Endothelial cell of umbilical vein (primary cell): ENCODE results near the gene MSH6. TPM values are rescaled to one million over a fixed set of nuclear protein-coding genes. Genes with fewer than 3 reads are reported as not detected.

Experiments used
- BruUV-seq: library from RNA; stranded (reverse); fragments of 400-500 nt; replicated peaks from 2 replicates; lab custom pipeline; 2021; lab: Mats Ljungman, UMichigan
- CTCF ChIA-PET: fragments of 300-600, 350-600 bp; sonication (Branson Sonifier 250); formaldehyde crosslinking; loops from one replicate; lab custom pipeline; 2021; ENCODE audit warnings: antibody characterized with exemption, inconsistent platforms; lab: Charles Lee
- POLR2A ChIA-PET: fragments of 300-600, 350-600 bp; sonication (Branson Sonifier 250); formaldehyde crosslinking; loops from one replicate; lab custom pipeline; 2021; ENCODE audit warnings: antibody characterized with exemption, inconsistent platforms; lab: Charles Lee
- DNase-seq: peaks from one replicate; pipeline ENCODE4 v3.0.0-alpha.2; 2011; ENCODE audit warnings: low read depth, low spot score
- FAIRE-seq: peaks from 2 replicates; lab custom pipeline; 2011; peaks lifted over from hg19 to GRCh38; lab: Jason Lieb, UNC
- H2AFZ ChIP-seq: 2 replicates; pipeline ENCODE4 v1.6.0; 2012; ENCODE audit warnings: low read depth, low read length, control low read depth, inconsistent platforms
- H3K27ac ChIP-seq: 2 replicates; pipeline ENCODE4 v1.5.1; 2011; ENCODE audit warnings: low read depth, mild to moderate bottlenecking, control low read depth, low read length, moderate library complexity; ENCODE audit not compliant: insufficient read depth
- H3K27me3 ChIP-seq, 2 experiments: 2 replicates each; pipeline versions ENCODE4 v1.6.0 to v1.6.1; 2011; ENCODE audit warnings: low read length in 2 of 2, mixed read lengths in 1 of 2; ENCODE audit not compliant: control insufficient read depth in 2 of 2, insufficient read depth in 2 of 2
- H3K36me3 ChIP-seq, 2 experiments: 2 replicates in 1 of 2; 3 replicates in 1 of 2; pipeline ENCODE4 v1.5.1; 2011; ENCODE audit warnings: low read length in 2 of 2, mild to moderate bottlenecking in 1 of 2, moderate library complexity in 1 of 2; ENCODE audit not compliant: control insufficient read depth in 2 of 2, insufficient read depth in 2 of 2; ENCODE audit errors: extremely low read depth in 1 of 2
- H3K4me1 ChIP-seq: 3 replicates; pipeline ENCODE4 v1.5.1; 2011; ENCODE audit warnings: mild to moderate bottlenecking, low read length; ENCODE audit not compliant: control insufficient read depth, insufficient read depth; ENCODE audit errors: extremely low read depth
- H3K4me2 ChIP-seq: 2 replicates; pipeline ENCODE4 v1.6.1; 2011; ENCODE audit warnings: low read length, control low read depth, mixed read lengths; ENCODE audit not compliant: insufficient read depth
- H3K4me3 ChIP-seq, 3 experiments: fragments of 200-600 bp in 1 of 3; sonication (generic), shearing (Covaris generic) in 1 of 3; replicated peaks in 1 of 3; 2 replicates each; pipeline ENCODE4 v1.5.1; 2011 to 2016; ENCODE audit warnings: control low read depth in 3 of 3, low read length in 3 of 3, mild to moderate bottlenecking in 2 of 3, inconsistent platforms in 1 of 3, low read depth in 1 of 3, moderate library complexity in 1 of 3; ENCODE audit not compliant: insufficient read depth in 1 of 3
- H3K79me2 ChIP-seq: 2 replicates; pipeline ENCODE4 v1.6.0; 2012; ENCODE audit warnings: low read length, inconsistent platforms; ENCODE audit not compliant: control insufficient read depth, insufficient read depth
- H3K9ac ChIP-seq: replicated peaks from 2 replicates; pipeline ENCODE3; 2011; ENCODE audit warnings: low read length, control low read depth; ENCODE audit not compliant: insufficient read depth; ENCODE audit errors: extremely low read depth
- H3K9me1 ChIP-seq: replicated peaks from 3 replicates; pipeline ENCODE4 v1.6.0; 2011; ENCODE audit warnings: mild to moderate bottlenecking, low read length; ENCODE audit not compliant: control insufficient read depth, insufficient read depth; ENCODE audit errors: extremely low read depth
- H3K9me3 ChIP-seq: replicated peaks from 2 replicates; pipeline ENCODE4 v1.5.1; 2012; ENCODE audit warnings: low read length, inconsistent platforms; ENCODE audit not compliant: control insufficient read depth, insufficient read depth
- H4K20me1 ChIP-seq: replicated peaks from 2 replicates; pipeline ENCODE3; 2011; ENCODE audit warnings: mild to moderate bottlenecking, low read length; ENCODE audit not compliant: control insufficient read depth, insufficient read depth; ENCODE audit errors: extremely low read depth
- CTCF ChIP-seq, 2 donors: IDR thresholded peaks; 1 replicate in 1 of 2; 2 replicates in 1 of 2; pipeline ENCODE4 v1.5.1; 2011; ENCODE audit warnings: low read length in 2 of 2, mild to moderate bottlenecking in 2 of 2, moderate library complexity in 2 of 2, control low read depth in 1 of 2, inconsistent platforms in 1 of 2, low read depth in 1 of 2; ENCODE audit not compliant: insufficient read depth in 1 of 2; ENCODE audit errors: extremely low read depth in 1 of 2
- EZH2 ChIP-seq: IDR thresholded peaks from 2 replicates; pipeline ENCODE4 v1.6.1; 2012; ENCODE audit warnings: borderline replicate concordance, low read depth, mild to moderate bottlenecking, moderate library complexity, low read length, inconsistent platforms; ENCODE audit not compliant: severe bottlenecking
- FOS ChIP-seq: IDR thresholded peaks from 2 replicates; pipeline ENCODE4 v1.6.1; 2011; ENCODE audit warnings: mild to moderate bottlenecking, low read length, moderate library complexity, borderline replicate concordance; ENCODE audit not compliant: insufficient read depth
- GATA2 ChIP-seq: IDR thresholded peaks from 2 replicates; pipeline ENCODE4 v1.7.0; 2011; ENCODE audit warnings: low read depth, mild to moderate bottlenecking, moderate library complexity, mixed read lengths, low read length; ENCODE audit not compliant: insufficient read length, insufficient read depth
- JUN ChIP-seq: IDR thresholded peaks from 2 replicates; pipeline ENCODE4 v1.6.1; 2011; ENCODE audit warnings: borderline replicate concordance, low read depth; ENCODE audit not compliant: insufficient read length, insufficient read depth
- MAX ChIP-seq: IDR thresholded peaks from 2 replicates; pipeline ENCODE4 v1.6.1; 2011; ENCODE audit not compliant: insufficient read depth, insufficient read length
- MYC ChIP-seq: IDR thresholded peaks from one replicate; pipeline ENCODE4 v1.6.1; 2011; ENCODE audit warnings: mild to moderate bottlenecking, low read depth, low read length
- POLR2A ChIP-seq: IDR thresholded peaks from 2 replicates; pipeline ENCODE4 v1.6.1; 2012; ENCODE audit warnings: low read depth, mild to moderate bottlenecking, control low read depth, low read length
- POLR2AphosphoS5 ChIP-seq: IDR thresholded peaks from 2 replicates; pipeline ENCODE4 v1.6.1; 2012; ENCODE audit warnings: low read depth, mild to moderate bottlenecking, control low read depth, low read length, moderate library complexity; ENCODE audit not compliant: insufficient read depth
- dilution Hi-C: fragments of 300-500 bp; cut with MboI; formaldehyde crosslinking; loops from one replicate; pipeline ENCODE4 v1.15.0; 2019; ENCODE audit warnings: low sequenced_read_pairs; ENCODE audit not compliant: extremely low pct_ligation_motif_present
- intact Hi-C: fragments of 100-400 bp; cut with micrococcal nuclease; formaldehyde crosslinking; loops from one replicate; pipeline ENCODE4 v1.10.0; 2022
- polyA plus RNA-seq, 4 experiments: library from polyadenylated mRNA; depleted of rRNA in 3 of 4; stranded (reverse) in 3 of 4; unstranded in 1 of 4; fragments of >200 nt; gene quantifications; 2 replicates each; pipeline versions ENCODE4 v1.2.1 to v1.2.3, GENCODE V29; 2011 to 2012; ENCODE audit warnings: missing spikeins in 1 of 4
- total RNA-seq: library from RNA; stranded (reverse); gene quantifications from 2 replicates; pipeline ENCODE4 v1.2.3, GENCODE V29; 2021

Gene MSH6
- total and polyA plus RNA-seq, 2 donors (not counting 3 experiments of a cell fraction or from before 2014, with no cell fraction given) = 11.9 to 74.0 TPM

DNA sequence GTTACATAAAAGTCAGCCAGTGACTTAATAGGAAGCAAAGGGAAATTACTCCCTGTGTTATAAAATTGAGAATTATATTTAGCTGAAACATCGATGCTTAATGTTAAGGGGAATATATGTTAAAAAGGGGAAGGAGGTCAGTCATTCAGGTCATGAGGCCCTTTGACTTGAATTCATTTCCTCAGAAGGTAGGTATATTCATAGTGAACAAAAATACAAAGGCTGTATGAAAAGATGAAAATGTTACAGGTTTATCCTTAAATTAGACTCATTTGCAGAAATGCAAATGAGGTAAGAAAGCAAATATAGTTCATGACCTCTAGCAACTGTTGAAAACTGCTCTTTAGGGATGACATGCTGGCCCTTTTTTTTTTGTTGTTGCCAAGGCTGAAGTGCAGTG, 20.8 kb downstream of the MSH6 start:
- ChIA-PET POLR2A (no interaction called here), CTCF (interaction anchor here (1.4 to 1.6 kb wide), 2 partner anchors 303 to 366 kb away, joined by 3 to 4 read pairs; no protein-coding TSS in a partner anchor)
- Histone ChIP-seq H3K27me3 (no peaks in the 10 kb centered on the region), H3K4me2 (no peak overlapping the region), H3K79me2 (peaks cover 5% of the 10 kb centered on the region), H3K9ac (no peak overlapping the region), H3K9me3 (no peaks in the 10 kb centered on the region), H3K36me3 (peaks cover 24 to 48% of the 10 kb centered on the region in 2 experiments), H4K20me1 (peaks cover 5% of the 10 kb centered on the region), H3K27ac (no peak overlapping the region), H3K4me3 (no peak overlapping the region), H3K4me1 (no peaks in the 10 kb centered on the region), H2AFZ (no peak overlapping the region), H3K9me1 (no peaks in the 10 kb centered on the region)
- no TSS peak for BruUV-seq
- DNase-seq (no peak), FAIRE-seq (no peak)
- dilution Hi-C loops (no loop called here), intact Hi-C loops (no loop called here)
- no peak for TF ChIP-seq MYC
- no peak for TF ChIP-seq CTCF (IDR thresholded peaks at IDR 0.05; ENCODE audit: extremely low read depth in 1 of 2, insufficient read depth in 1 of 2, low read depth in 1 of 2, low read length in 2 of 2)
- no peak for TF ChIP-seq EZH2
- TF ChIP-seq JUN = no peak
- TF ChIP-seq MAX = no peak
- no peak for TF ChIP-seq POLR2AphosphoS5
- no peak for TF ChIP-seq POLR2A
- no peak for TF ChIP-seq GATA2
- no peak for TF ChIP-seq FOS
